Skeletal muscle tissue (tissue), 2 donors: Measurements from ENCODE around the gene RALY. TPM values are rescaled to one million over a fixed set of nuclear protein-coding genes. Genes with fewer than 3 reads are reported as not detected.

Experiments
- small RNA-seq: library from RNA; depleted of rRNA; stranded (forward); fragments of <200 nt; gene quantifications from one replicate; pipeline ENCODE3, GENCODE V24; 2014
- total RNA-seq: library from RNA; depleted of rRNA; stranded (reverse); fragments of >200 nt; gene quantifications from one replicate; pipeline ENCODE4 v1.2.3, GENCODE V29; 2014

Gene RALY
- total RNA-seq, 1 donor from 2014 or later, result 52.2 TPM

Small RNA genes within 50 kb of the gene (small RNA-seq; reads per million reads assigned to genes)
- not detected for gene MIR4755

Other genes starting within 250 kb of the RALY start
- 24.0 TPM for gene CHMP4B, start 182.6 kb upstream of the RALY start, total RNA-seq
- gene EIF2S2, start 118.3 kb downstream of the RALY start, total RNA-seq, result 35.5 TPM
- gene ASIP, start 247.5 kb downstream of the RALY start, total RNA-seq, result 1.0 TPM